D721Med (cell line): Measurements from ENCODE around the gene NPIPB2.

Experiments
- DNase-seq: peaks from one replicate; pipeline ENCODE4 v3.0.0; 2011; ENCODE audit warnings: low spot score; ENCODE audit not compliant: insufficient read length
- FAIRE-seq: peaks from 2 replicates; lab custom pipeline; 2011; peaks lifted over from hg19 to GRCh38; lab: Jason Lieb, UNC
- TF ChIP-seq, protein P1 (sequence below): IDR thresholded peaks from 2 replicates; pipeline ENCODE4 v1.5.1; 2012; ENCODE audit warnings: mild to moderate bottlenecking, control low read depth; ENCODE audit not compliant: insufficient read depth; ENCODE audit errors: missing control alignments

Gene NPIPB2

GRCh38 chr16:11907160-11907970 lies 34.5 kb downstream of the NPIPB2 start:
- TF ChIP-seq, protein P1, sequence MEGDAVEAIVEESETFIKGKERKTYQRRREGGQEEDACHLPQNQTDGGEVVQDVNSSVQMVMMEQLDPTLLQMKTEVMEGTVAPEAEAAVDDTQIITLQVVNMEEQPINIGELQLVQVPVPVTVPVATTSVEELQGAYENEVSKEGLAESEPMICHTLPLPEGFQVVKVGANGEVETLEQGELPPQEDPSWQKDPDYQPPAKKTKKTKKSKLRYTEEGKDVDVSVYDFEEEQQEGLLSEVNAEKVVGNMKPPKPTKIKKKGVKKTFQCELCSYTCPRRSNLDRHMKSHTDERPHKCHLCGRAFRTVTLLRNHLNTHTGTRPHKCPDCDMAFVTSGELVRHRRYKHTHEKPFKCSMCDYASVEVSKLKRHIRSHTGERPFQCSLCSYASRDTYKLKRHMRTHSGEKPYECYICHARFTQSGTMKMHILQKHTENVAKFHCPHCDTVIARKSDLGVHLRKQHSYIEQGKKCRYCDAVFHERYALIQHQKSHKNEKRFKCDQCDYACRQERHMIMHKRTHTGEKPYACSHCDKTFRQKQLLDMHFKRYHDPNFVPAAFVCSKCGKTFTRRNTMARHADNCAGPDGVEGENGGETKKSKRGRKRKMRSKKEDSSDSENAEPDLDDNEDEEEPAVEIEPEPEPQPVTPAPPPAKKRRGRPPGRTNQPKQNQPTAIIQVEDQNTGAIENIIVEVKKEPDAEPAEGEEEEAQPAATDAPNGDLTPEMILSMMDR = no peak
- no peak for DNase-seq
- no peak for FAIRE-seq

- no peak for DNase-seq
- no peak for FAIRE-seq
- TF ChIP-seq, protein P1 = no peak
Observed at GRCh38 chr16:11903906-11904305, 37.9 kb downstream of the NPIPB2 start.

DNA sequence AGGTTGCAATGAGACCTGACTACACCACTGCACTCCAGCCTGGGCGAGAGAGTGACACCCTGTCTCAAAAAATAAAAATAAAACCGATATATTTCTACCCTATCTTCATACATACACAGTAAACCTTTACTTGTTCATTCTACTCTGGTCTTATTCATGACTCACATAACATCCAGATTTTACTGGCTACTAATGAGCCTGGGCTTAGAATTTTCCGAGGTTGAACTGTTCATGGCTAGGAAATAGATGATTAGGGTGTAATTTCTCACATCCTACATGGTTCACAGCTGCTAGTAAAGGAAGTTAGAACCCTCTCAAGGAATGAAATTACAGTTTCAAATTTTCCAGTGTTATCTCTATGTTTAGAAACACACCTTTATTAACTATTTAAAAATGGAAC lies 40.8 kb downstream of the NPIPB2 start:
- DNase-seq (no peak), FAIRE-seq (no peak)
- TF ChIP-seq, protein P1 = no peak

DNA sequence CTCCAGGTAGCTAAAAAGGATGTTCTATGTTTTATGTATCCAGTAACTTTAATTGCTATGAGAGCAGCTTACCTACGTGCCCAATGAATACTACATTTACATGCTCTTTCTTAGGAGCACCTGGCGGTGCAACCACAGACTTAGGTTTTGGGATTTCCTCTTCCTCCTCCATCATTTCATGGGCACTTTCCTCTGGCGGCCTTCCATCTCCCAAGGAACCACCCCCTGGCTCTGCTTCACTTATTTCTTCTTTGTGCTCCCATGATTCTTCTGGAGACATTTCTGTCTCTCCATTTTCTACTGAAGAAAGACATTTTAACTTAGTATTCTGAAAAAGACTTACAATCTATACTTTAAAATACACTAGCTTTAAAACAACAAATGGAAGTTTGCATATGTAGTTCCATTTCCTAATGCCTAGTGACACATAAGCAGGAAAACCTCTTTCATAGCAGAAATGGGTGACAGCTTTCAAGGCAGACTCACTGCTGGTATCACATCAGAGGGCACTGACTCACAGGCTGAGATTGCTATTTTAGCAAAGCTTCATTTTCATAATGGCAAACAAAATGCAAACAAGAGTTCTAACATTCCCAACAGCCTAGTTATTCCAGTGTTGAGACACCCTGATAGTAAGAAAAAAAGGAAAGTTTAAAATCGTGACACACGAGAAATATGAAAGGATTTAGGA lies 45.2 kb downstream of the NPIPB2 start:
- DNase-seq (no peak), FAIRE-seq (no peak)

DNA sequence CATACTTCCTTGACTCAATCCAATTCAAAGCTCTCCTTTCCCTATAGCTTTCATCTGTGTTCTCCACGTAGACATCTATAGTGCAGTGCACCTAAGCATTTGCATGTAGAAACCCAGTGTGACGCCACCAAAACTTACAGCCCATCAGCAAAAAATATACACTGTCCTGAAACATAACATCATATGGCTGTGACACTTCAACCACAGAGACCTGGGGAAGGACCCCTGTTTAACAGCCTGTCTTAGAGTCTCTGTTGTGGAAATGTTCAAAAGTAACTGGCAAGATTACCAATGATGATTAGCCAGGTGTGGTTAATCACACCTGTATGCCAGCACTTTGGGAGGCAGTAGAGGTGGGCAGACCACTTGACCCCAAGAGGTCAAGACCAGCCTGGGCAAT lies 48.3 kb downstream of the NPIPB2 start:
- TF ChIP-seq, protein P1 = no peak
- no peak for DNase-seq
- FAIRE-seq = no peak

More for the DNA sequence above, 45.2 kb downstream of the NPIPB2 start:
- TF ChIP-seq, protein P1 = no peak

- no peak for DNase-seq
- no peak for FAIRE-seq
- TF ChIP-seq, protein P1 = no peak
Observed at GRCh38 chr16:11892761-11893160, 49.1 kb downstream of the NPIPB2 start.
